ENCODE results near the gene CYSRT1. TPM values are rescaled to one million over a fixed set of nuclear protein-coding genes. Genes with fewer than 3 reads are reported as not detected.

The CYSRT1 gene
- total RNA-seq, 3 donors from 2014 or later, result not detected

DNA sequence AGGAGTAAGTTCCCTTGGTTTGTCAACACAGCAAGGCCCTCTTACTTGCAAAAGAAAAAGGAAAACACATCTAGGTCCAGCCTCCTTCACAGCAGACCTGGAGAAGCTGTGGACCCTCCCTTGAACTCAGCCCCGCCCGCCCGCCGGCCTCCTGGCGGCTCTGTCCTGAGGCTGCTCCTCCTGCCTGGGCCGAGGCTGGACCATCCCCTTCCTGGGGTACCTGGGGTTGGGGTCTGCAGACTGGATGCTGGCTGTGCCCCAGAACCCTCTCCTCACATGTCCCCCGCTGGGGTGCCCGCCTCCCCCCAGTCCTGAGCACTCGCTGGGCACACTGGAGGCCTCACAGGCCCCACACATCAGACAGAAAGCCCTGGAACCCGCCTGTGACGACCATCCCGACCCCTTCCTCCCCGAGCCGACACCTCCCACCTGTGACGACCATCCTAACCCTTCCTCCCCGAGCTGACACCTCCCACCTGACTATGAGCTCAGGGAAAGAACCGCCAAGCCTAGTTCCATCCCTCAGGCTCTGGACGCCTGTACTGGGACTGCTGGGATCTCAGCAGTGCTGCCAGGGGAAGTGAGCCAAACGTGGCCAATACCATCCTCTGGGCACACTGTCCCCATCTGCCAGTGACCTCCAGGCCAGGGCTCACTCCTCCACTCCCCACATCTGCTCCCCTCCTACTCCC, 45.9 kb upstream of the CYSRT1 start:
- peaks cover 3% of the 10 kb centered on the region for H3K36me3 ChIP-seq (ENCODE audit: low read depth)

DNA sequence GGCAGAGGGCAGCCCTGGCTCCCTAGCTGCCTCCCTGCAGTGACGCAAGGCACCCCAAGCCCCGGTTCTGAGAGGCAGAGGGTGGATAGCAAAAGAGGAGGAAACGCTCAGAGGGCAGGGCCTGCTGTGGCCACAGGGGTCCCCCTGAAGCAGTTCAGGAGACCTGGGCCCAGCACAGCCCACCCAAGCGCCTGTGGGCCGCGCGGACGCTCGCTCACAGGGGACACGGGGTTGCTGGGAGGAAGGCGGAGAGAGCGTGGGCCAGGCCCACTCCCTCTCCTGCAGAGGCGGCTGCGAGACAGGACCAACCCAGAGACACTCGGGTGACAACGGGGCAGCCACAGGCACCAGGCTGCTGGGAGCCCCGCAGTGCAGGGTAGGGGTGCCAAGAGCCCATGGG, 45.2 kb upstream of the CYSRT1 start:
- Histone ChIP-seq H3K4me1 (ENCODE audit: low read depth) (peaks cover 14% of the 10 kb centered on the region), H3K36me3 (ENCODE audit: low read depth) (peaks cover 3% of the 10 kb centered on the region), H3K4me3 (no peak overlapping the region), H3K9me3 (no peaks in the 10 kb centered on the region)
- DNase-seq (no peak), ATAC-seq (no peak)
- intact Hi-C loops (cut with DNase I, micrococcal nuclease), result no loop called here
- TF ChIP-seq, protein P1, sequence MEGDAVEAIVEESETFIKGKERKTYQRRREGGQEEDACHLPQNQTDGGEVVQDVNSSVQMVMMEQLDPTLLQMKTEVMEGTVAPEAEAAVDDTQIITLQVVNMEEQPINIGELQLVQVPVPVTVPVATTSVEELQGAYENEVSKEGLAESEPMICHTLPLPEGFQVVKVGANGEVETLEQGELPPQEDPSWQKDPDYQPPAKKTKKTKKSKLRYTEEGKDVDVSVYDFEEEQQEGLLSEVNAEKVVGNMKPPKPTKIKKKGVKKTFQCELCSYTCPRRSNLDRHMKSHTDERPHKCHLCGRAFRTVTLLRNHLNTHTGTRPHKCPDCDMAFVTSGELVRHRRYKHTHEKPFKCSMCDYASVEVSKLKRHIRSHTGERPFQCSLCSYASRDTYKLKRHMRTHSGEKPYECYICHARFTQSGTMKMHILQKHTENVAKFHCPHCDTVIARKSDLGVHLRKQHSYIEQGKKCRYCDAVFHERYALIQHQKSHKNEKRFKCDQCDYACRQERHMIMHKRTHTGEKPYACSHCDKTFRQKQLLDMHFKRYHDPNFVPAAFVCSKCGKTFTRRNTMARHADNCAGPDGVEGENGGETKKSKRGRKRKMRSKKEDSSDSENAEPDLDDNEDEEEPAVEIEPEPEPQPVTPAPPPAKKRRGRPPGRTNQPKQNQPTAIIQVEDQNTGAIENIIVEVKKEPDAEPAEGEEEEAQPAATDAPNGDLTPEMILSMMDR (IDR thresholded peaks at IDR 0.05), result no peak

More for the DNA sequence above, 45.9 kb upstream of the CYSRT1 start:
- peaks cover 21% of the 10 kb centered on the region for H3K4me1 ChIP-seq (ENCODE audit: low read depth)
- TF ChIP-seq, protein P1 (IDR thresholded peaks at IDR 0.05), result no peak
- no peak overlapping the region for H3K4me3 ChIP-seq
- intact Hi-C loops (cut with DNase I, micrococcal nuclease), result no loop called here
- DNase-seq (no peak), ATAC-seq (no peak)
- no peaks in the 10 kb centered on the region for H3K9me3 ChIP-seq

DNA sequence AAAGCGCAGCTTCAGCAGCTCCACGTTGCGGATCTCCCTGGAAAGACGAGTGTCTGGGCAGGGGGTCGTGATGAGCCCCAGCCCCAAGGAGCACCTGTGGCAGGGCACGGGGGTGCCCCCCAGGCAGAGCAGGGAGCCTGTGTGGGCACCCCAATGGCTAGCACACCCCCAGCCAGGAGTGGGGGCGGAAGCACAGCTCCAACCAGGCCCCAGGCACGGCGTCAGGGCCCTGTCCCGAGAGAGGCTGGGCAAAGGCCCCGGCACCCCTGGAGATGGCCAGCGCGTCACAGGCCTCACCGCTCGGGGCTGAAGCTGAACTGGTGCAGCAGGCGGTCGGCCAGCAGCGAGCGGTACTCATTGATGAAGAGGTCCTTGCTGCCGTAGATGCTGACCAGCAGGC, 44.5 kb upstream of the CYSRT1 start:
- intact Hi-C loops (cut with DNase I, micrococcal nuclease), result no loop called here
- no peak overlapping the region for H3K4me3 ChIP-seq
- peaks cover 3% of the 10 kb centered on the region for H3K36me3 ChIP-seq (ENCODE audit: low read depth)
- no peak for ATAC-seq
- H3K4me1 ChIP-seq (ENCODE audit: low read depth), result peaks cover 7% of the 10 kb centered on the region
- no peak for DNase-seq
- TF ChIP-seq, protein P1 (IDR thresholded peaks at IDR 0.05), result no peak
- no peaks in the 10 kb centered on the region for H3K9me3 ChIP-seq

DNA sequence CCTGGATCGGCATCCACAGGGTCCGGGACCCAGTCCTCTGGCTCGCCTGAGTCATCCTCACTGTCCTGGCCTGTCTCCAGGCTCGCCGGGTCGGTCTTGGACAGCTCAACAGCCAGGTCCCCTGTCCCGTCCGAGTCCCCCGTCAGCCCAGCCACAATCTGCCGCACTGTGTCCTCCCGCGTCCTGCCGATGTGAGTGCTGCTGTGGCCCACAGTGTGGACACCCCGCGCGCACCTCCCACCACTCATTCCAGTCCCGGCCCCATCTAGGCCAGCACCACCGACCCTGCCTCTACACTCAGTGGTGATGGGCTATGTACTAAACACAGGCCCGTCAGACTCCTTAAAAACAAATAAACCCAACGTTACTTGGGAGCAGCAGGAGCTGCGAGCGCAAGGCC, 43.3 kb upstream of the CYSRT1 start:
- DNase-seq (no peak), ATAC-seq (no peak)
- peaks cover 8% of the 10 kb centered on the region for H3K4me1 ChIP-seq (ENCODE audit: low read depth)
- H3K9me3 ChIP-seq, result no peaks in the 10 kb centered on the region
- TF ChIP-seq, protein P1 (IDR thresholded peaks at IDR 0.05), result no peak
- no peak overlapping the region for H3K4me3 ChIP-seq
- H3K36me3 ChIP-seq (ENCODE audit: low read depth), result peaks cover 3% of the 10 kb centered on the region
- intact Hi-C loops (cut with DNase I, micrococcal nuclease), result no loop called here

DNA sequence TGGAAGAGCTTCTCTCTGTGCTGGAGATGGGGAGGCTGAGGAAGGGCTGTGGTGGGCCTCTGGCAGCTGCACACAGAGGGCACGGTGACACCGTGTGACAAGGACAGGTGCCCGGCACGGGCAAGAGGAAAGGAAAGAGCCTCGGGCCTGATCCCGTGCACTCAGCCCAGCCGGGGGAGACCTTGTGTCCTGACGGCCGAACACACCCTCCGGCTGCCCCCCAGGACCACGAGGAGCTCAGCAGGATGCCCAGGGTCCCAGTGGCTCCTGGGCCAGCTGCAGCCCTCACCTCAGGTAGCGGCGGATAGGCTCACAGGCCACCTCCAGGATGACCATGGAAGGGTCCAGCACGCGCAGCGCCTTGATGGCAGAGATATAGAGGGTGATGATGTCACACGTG, 42.1 kb upstream of the CYSRT1 start:
- DNase-seq, result no peak
- TF ChIP-seq, protein P1 (IDR thresholded peaks at IDR 0.05), result no peak
- ATAC-seq, result no peak
- Histone ChIP-seq H3K4me3 (no peak overlapping the region), H3K9me3 (no peaks in the 10 kb centered on the region), H3K4me1 (ENCODE audit: low read depth) (peaks cover 20% of the 10 kb centered on the region), H3K36me3 (ENCODE audit: low read depth) (peaks cover 3% of the 10 kb centered on the region)
- intact Hi-C loops (cut with DNase I, micrococcal nuclease), result no loop called here
